Ovary (tissue), 9 donors: ENCODE measurements around the gene ZNF354C. TPM values are rescaled to one million over a fixed set of nuclear protein-coding genes. Genes with fewer than 3 reads are reported as not detected.

ENCODE experiments used
- DNase-seq, 5 donors: peaks; one replicate each; pipeline ENCODE4 v3.0.0-alpha.2; 2019 to 2020
- H3K27ac ChIP-seq, 2 donors: fragments of 200-600 bp; one replicate each; pipeline versions ENCODE4 v1.5.1 to v1.8.0; 2019 to 2022
- H3K27me3 ChIP-seq: fragments of 200-600 bp; one replicate; pipeline ENCODE4 v1.8.0; 2022
- H3K36me3 ChIP-seq: fragments of 200-600 bp; sonication (generic); one replicate; pipeline ENCODE4 v1.5.1; 2019
- H3K4me1 ChIP-seq: one replicate; pipeline ENCODE4 v1.8.1; 2013; ENCODE audit warnings: mild to moderate bottlenecking, moderate library complexity; ENCODE audit not compliant: insufficient read depth
- H3K4me3 ChIP-seq: fragments of 200-600 bp; sonication (generic); one replicate; pipeline ENCODE4 v1.5.1; 2017
- H3K9me3 ChIP-seq, 2 donors: fragments of 200-600 bp in 1 of 2; sonication (generic) in 1 of 2; one replicate each; pipeline versions ENCODE4 v1.5.1 to v1.8.1; 2013 to 2019; ENCODE audit warnings: mild to moderate bottlenecking in 1 of 2, moderate library complexity in 1 of 2
- CTCF ChIP-seq, 3 donors: fragments of 450-650 bp in 2 of 3; fragments of 200-600 bp in 1 of 3; IDR thresholded peaks; one replicate each; pipeline versions ENCODE4 v1.5.1 to v1.8.0; 2016 to 2022; ENCODE audit warnings: antibody characterized with exemption in 3 of 3, mild to moderate bottlenecking in 1 of 3
- EP300 ChIP-seq: sonication (generic); formaldehyde crosslinking; IDR thresholded peaks from one replicate; pipeline ENCODE4 v1.6.1; 2017; ENCODE audit warnings: antibody characterized with exemption
- POLR2A ChIP-seq: fragments of 450-650 bp; IDR thresholded peaks from one replicate; pipeline ENCODE4 v1.6.1; 2017; ENCODE audit warnings: antibody characterized with exemption, mild to moderate bottlenecking, moderate library complexity
- WGBS, 3 donors: extraction: QIAGEN DNeasy Blood & Tissue Kit in 1 of 3; methylation state at CpG; one replicate each; pipeline versions ENCODE4 v1.1.5 to v1.1.7; 2013 to 2017; 5-methylcytosine and 5-hydroxymethylcytosine counted together
- intact Hi-C, 4 donors: fragments of 100-400 bp; cut with DNase I; formaldehyde crosslinking; loops; one replicate each; pipeline versions ENCODE4 v1.11.0 to v1.15.1; 2022 to 2023
- polyA plus RNA-seq, 2 donors: library from polyadenylated mRNA; stranded (reverse); fragments of 200-250 nt in 1 of 2; fragments of 350-450 nt in 1 of 2; fragmentation: Illumina TruSeq in 1 of 2; extraction: RNeasy Lipid Tissue Mini Kit (QIAGEN cat#74804) in 1 of 2; gene quantifications; one replicate each; pipeline ENCODE4 v1.2.3, GENCODE V29; 2013 to 2014
- total RNA-seq, 7 donors: library from RNA; depleted of rRNA in 2 of 7; stranded (reverse); fragments of >200 nt in 2 of 7; fragmentation: NEBNext Ultra II Directional in 3 of 7; extraction: Animal tissue kit (Norgen Biotek cat#: 25700) in 3 of 7; gene quantifications; one replicate each; pipeline versions ENCODE4 v1.1.0 to v1.2.4, GENCODE V29; 2016 to 2023
- donor health status: DM: no; HTN: no; CAD: no; lungs with moderate emphysema.
- donor health status: DM: no; HTN: no; CAD: no.
- donor health status: Bipolar disorder and iron deficiency.
- donor health status: DM: yes; HTN: yes; CAD: no.
- donor health status: DM: no; HTN: no; CAD: no.
- donor health status: DM: yes; HTN: yes; CAD: no.

ZNF354C gene
- total and polyA plus RNA-seq, 9 donors, result 4.1 to 11.8 (median 9.4) TPM

GRCh38 chr5:179055436-179055835, 4.7 kb upstream of the ZNF354C start:
- no peaks in the 10 kb centered on the region for H3K36me3 ChIP-seq
- no peak for DNase-seq
- no peaks in the 10 kb centered on the region for H3K27me3 ChIP-seq
- no peak overlapping the region for H3K27ac ChIP-seq
- H3K4me3 ChIP-seq, result no peak overlapping the region
- no peaks in the 10 kb centered on the region for H3K9me3 ChIP-seq
- TF ChIP-seq CTCF (IDR thresholded peaks at IDR 0.05), result no peak
- TF ChIP-seq EP300, result no peak
- no peak for TF ChIP-seq POLR2A
- intact Hi-C loops, result no loop called here
- no peaks in the 10 kb centered on the region for H3K4me1 ChIP-seq
- WGBS, 3 donors, result 71 to 74% (median 72%) methylated on average over 3 of the region's 3 CpGs

- DNase-seq, result no peak
- Histone ChIP-seq H3K36me3 (no peaks in the 10 kb centered on the region), H3K27ac (no peak overlapping the region), H3K27me3 (no peaks in the 10 kb centered on the region), H3K4me3 (no peak overlapping the region), H3K9me3 (no peaks in the 10 kb centered on the region), H3K4me1 (no peaks in the 10 kb centered on the region)
- TF ChIP-seq CTCF (IDR thresholded peaks at IDR 0.05) (no peak), EP300 (no peak), POLR2A (no peak)
- intact Hi-C loops, result no loop called here
- WGBS, 3 donors, result 60 to 69% (median 65%) methylated on average over 9 of the region's 9 CpGs
Observed at GRCh38 chr5:179055841-179056240, 4.3 kb upstream of the ZNF354C start.

DNA sequence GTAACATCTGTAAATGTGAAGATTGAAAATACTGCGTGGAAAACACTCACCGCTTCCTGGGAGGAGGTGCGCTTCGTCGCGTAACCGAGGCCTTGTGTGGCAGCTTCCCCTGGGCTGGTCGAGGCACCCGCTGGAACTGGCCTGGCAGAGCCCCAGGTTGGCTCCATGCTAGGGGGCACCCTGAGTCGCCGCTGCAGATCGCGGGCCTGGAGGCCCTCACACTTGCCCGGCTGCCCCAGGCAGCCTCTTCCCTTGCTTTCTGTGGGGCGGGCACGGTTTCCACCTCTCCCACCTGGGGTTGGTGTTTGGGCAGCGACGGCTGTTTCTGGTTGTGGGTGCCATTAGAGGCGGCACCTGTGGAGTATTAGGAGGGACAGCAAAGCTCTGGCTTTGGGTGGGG, 852 bp downstream of the ZNF354C start:
- peak overlapping the region; percentile 96 for H3K4me3 ChIP-seq
- intact Hi-C loops, result loop anchor here in 2 of 4 donors (2.0 to 10.0 kb wide), 3 partner anchors 206 to 336 kb away; partner anchors contain the start of genes ZNF354A (in 1 of the 2) and ZNF354B (in 1 of the 2)
- 66 to 77% (median 73%) methylated on average over 19 of the region's 19 CpGs for WGBS, 3 donors
- no peak overlapping the region for H3K27ac ChIP-seq
- DNase-seq, result peak in 4 of 5 donors; percentile 15 to 51 (median 43)
- no peaks in the 10 kb centered on the region for H3K36me3 ChIP-seq
- peaks cover 0 to 7% of the 10 kb centered on the region in 2 donors for H3K9me3 ChIP-seq
- TF ChIP-seq POLR2A (no peak), EP300 (no peak), CTCF (IDR thresholded peaks at IDR 0.05) (no peak)
- no peaks in the 10 kb centered on the region for H3K27me3 ChIP-seq
- peaks cover 3% of the 10 kb centered on the region for H3K4me1 ChIP-seq

- intact Hi-C loops, result loop anchor here in 2 of 4 donors (10.0 kb wide), 2 partner anchors 211 to 341 kb away; partner anchors contain the start of gene ZNF354B (in 1 of the 2)
- H3K36me3 ChIP-seq, result no peaks in the 10 kb centered on the region
- peaks cover 3% of the 10 kb centered on the region for H3K4me1 ChIP-seq
- WGBS, 3 donors, result 99% methylated on average over 6 of the region's 6 CpGs
- H3K27ac ChIP-seq, result no peak overlapping the region
- TF ChIP-seq EP300, result no peak
- H3K27me3 ChIP-seq, result no peaks in the 10 kb centered on the region
- no peak for DNase-seq
- peaks cover 0 to 37% of the 10 kb centered on the region in 2 donors for H3K9me3 ChIP-seq
- H3K4me3 ChIP-seq, result no peak overlapping the region
Observed at GRCh38 chr5:179065703-179066102, 5.5 kb downstream of the ZNF354C start.

- Histone ChIP-seq H3K4me3 (no peak overlapping the region), H3K27me3 (no peaks in the 10 kb centered on the region), H3K9me3 (peaks cover 16 to 68% of the 10 kb centered on the region in 2 donors), H3K4me1 (no peaks in the 10 kb centered on the region), H3K27ac (no peak overlapping the region), H3K36me3 (peaks cover 8% of the 10 kb centered on the region)
- WGBS, 3 donors, result 97 to 98% (median 97%) methylated on average over 11 of the region's 11 CpGs
- TF ChIP-seq CTCF (IDR thresholded peaks at IDR 0.05) (no peak), EP300 (no peak), POLR2A (no peak)
- DNase-seq, result no peak
- intact Hi-C loops, result no loop called here
Observed at GRCh38 chr5:179079165-179079987, 19.2 kb downstream of the ZNF354C start.
